HepG2 (cell line): ENCODE results near the gene ZG16. TPM values are rescaled to one million over a fixed set of nuclear protein-coding genes. Genes with fewer than 3 reads are reported as not detected.

ENCODE experiments used
- AGO1 ChIP-seq: fragments of 200-400 bp; formaldehyde crosslinking; IDR thresholded peaks from 2 replicates; pipeline ENCODE4 v1.6.1; 2017; ENCODE audit warnings: mild to moderate bottlenecking, low read depth, low read length, moderate library complexity; ENCODE audit not compliant: poor library complexity, severe bottlenecking
- CCAR2 ChIP-seq: fragments of 200-400 bp; formaldehyde crosslinking; optimal IDR thresholded peaks from 2 replicates; pipeline ENCODE3; 2018; ENCODE audit warnings: low read depth, mild to moderate bottlenecking, low read length, moderate library complexity
- CEBPG ChIP-seq: IDR thresholded peaks from 2 replicates; pipeline ENCODE4 v1.6.1; 2016
- CHD4 ChIP-seq: fragments of 200-600 bp; sonication (generic); IDR thresholded peaks from 2 replicates; pipeline ENCODE4 v1.7.0; 2017; ENCODE audit warnings: mild to moderate bottlenecking, low read length, borderline replicate concordance
- CREBL2 ChIP-seq: sonication (generic); formaldehyde crosslinking; IDR thresholded peaks from 2 replicates; pipeline ENCODE4 v1.8.1; 2023; ENCODE audit warnings: missing genetic modification reagents, mild to moderate bottlenecking, borderline replicate concordance
- EP300 ChIP-seq, 3 experiments: sonication (generic) in 1 of 3; formaldehyde crosslinking in 1 of 3; IDR thresholded peaks; 2 replicates each; pipeline versions ENCODE4 v1.5.1 to v1.6.1; 2011 to 2020; ENCODE audit warnings: low read depth in 2 of 3, low read length in 2 of 3, borderline replicate concordance in 1 of 3, improper control_type of control experiment in 1 of 3, mild to moderate bottlenecking in 1 of 3, missing genetic modification reagents in 1 of 3, moderate library complexity in 1 of 3
- GTF3A ChIP-seq: sonication (generic); formaldehyde crosslinking; conservative IDR thresholded peaks from 2 replicates; pipeline ENCODE4 v1.4.0; 2020; ENCODE audit warnings: mild to moderate bottlenecking, missing genetic modification reagents
- HOXA5 ChIP-seq: sonication (generic); formaldehyde crosslinking; IDR thresholded peaks from 2 replicates; pipeline ENCODE4 v1.4.0; 2020; ENCODE audit warnings: missing genetic modification reagents
- KDM3A ChIP-seq: IDR thresholded peaks from 2 replicates; pipeline ENCODE4 v1.6.1; 2018; ENCODE audit warnings: low read depth, missing compliant biosample characterization
- NCOA2 ChIP-seq: sonication (generic); formaldehyde crosslinking; IDR thresholded peaks from 2 replicates; pipeline ENCODE4 v1.8.0; 2022; ENCODE audit warnings: inconsistent platforms
- NFKB2 ChIP-seq: sonication (generic); formaldehyde crosslinking; IDR thresholded peaks from 2 replicates; pipeline ENCODE4 v1.4.0; 2020; ENCODE audit warnings: missing genetic modification reagents, borderline replicate concordance
- PRDM15 ChIP-seq: sonication (generic); formaldehyde crosslinking; IDR thresholded peaks from 2 replicates; pipeline ENCODE4 v1.4.0; 2020; ENCODE audit warnings: missing genetic modification reagents
- RCOR2 ChIP-seq: IDR thresholded peaks from 2 replicates; pipeline ENCODE4 v1.6.1; 2016; ENCODE audit warnings: missing biosample characterization, missing genetic modification reagents
- RNF2 ChIP-seq: fragments of 450-650 bp; conservative IDR thresholded peaks from 2 replicates; pipeline ENCODE4 v1.6.1; 2016; ENCODE audit warnings: low read depth
- SNAPC5 ChIP-seq: sonication (generic); formaldehyde crosslinking; IDR thresholded peaks from 2 replicates; pipeline ENCODE4 v1.8.1; 2023; ENCODE audit warnings: mild to moderate bottlenecking, missing genetic modification reagents, borderline replicate concordance
- SP140L ChIP-seq: sonication (generic); formaldehyde crosslinking; IDR thresholded peaks from 2 replicates; pipeline ENCODE4 v1.4.0; 2020; ENCODE audit warnings: missing genetic modification reagents, borderline replicate concordance
- SRY ChIP-seq: sonication (generic); formaldehyde crosslinking; IDR thresholded peaks from 2 replicates; pipeline ENCODE4 v1.8.0; 2022; ENCODE audit warnings: mild to moderate bottlenecking, missing genetic modification reagents
- TAF1 ChIP-seq: sonication (generic); formaldehyde crosslinking; IDR thresholded peaks from 2 replicates; pipeline ENCODE4 v1.4.0; 2020; ENCODE audit warnings: missing genetic modification reagents
- ZBTB21 ChIP-seq: sonication (generic); formaldehyde crosslinking; IDR thresholded peaks from 2 replicates; pipeline ENCODE4 v1.4.0; 2020; ENCODE audit warnings: missing genetic modification reagents
- ZKSCAN8 ChIP-seq: IDR thresholded peaks from 2 replicates; pipeline ENCODE4 v1.6.1; 2016; ENCODE audit warnings: borderline replicate concordance, missing genetic modification reagents, missing compliant biosample characterization
- ZNF253 ChIP-seq: sonication (generic); formaldehyde crosslinking; IDR thresholded peaks from 2 replicates; pipeline ENCODE4 v1.8.0; 2022; ENCODE audit warnings: mild to moderate bottlenecking, missing genetic modification reagents, borderline replicate concordance
- ZNF362 ChIP-seq: sonication (generic); formaldehyde crosslinking; IDR thresholded peaks from 2 replicates; pipeline ENCODE4 v1.4.0; 2020; ENCODE audit warnings: missing genetic modification reagents, mild to moderate bottlenecking, borderline replicate concordance
- ZNF652 ChIP-seq: IDR thresholded peaks from 2 replicates; pipeline ENCODE4 v1.6.1; 2016; ENCODE audit warnings: low read depth, borderline replicate concordance
- ZNF713 ChIP-seq: sonication (generic); formaldehyde crosslinking; IDR thresholded peaks from 2 replicates; pipeline ENCODE4 v1.4.0; 2020; ENCODE audit warnings: mild to moderate bottlenecking, missing genetic modification reagents
- ZNF768 ChIP-seq: sonication (generic); formaldehyde crosslinking; IDR thresholded peaks from 2 replicates; pipeline ENCODE4 v1.4.0; 2020; ENCODE audit warnings: missing genetic modification reagents
- ZNF878 ChIP-seq: sonication (generic); formaldehyde crosslinking; IDR thresholded peaks from 2 replicates; pipeline ENCODE4 v1.8.1; 2023; ENCODE audit warnings: mild to moderate bottlenecking, missing genetic modification reagents, moderate library complexity
- polyA plus RNA-seq, 8 experiments: library from polyadenylated mRNA; depleted of rRNA in 3 of 8; stranded (reverse) in 7 of 8; unstranded in 1 of 8; fragments of >200 nt; fragmentation: Illumina TruSeq in 4 of 8; extraction: Trizol in 4 of 8; gene quantifications; 2 replicates each; pipeline versions ENCODE4 v1.2.1 to v1.2.3, GENCODE V29; 2011 to 2016; ENCODE audit warnings: low read depth in 4 of 8, missing spikeins in 1 of 8, mixed read lengths in 1 of 8; ENCODE audit not compliant: insufficient read depth in 1 of 8
- total RNA-seq, 5 experiments: library from RNA; depleted of rRNA; stranded (reverse); fragments of >200 nt; fragmentation: Illumina TruSeq; extraction: Trizol; gene quantifications; 2 replicates each; pipeline ENCODE4 v1.2.3, GENCODE V29; 2016; ENCODE audit warnings: low read depth in 1 of 5

Gene ZG16
- total and polyA plus RNA-seq, 2 of the 13 experiments (the other 11 are each of a cell fraction or from before 2014, with no cell fraction given): 0.04 to 0.07 TPM

- TF ChIP-seq GTF3A: no peak
- peak; percentile 28; the same call in 1 of the 2 replicates for TF ChIP-seq ZNF652 (CRISPR knock-in tag)
- no peak for TF ChIP-seq RNF2
- TF ChIP-seq CHD4: no peak
- TF ChIP-seq ZNF253 (CRISPR knock-in tag): peak; percentile 87; the same call in 1 of the 2 replicates
- TF ChIP-seq CREBL2 (CRISPR knock-in tag): no peak
- TF ChIP-seq NFKB2: peak; percentile 80; the same call in 1 of the 2 replicates
- no peak for TF ChIP-seq EP300 (IDR thresholded peaks at IDR 0.05; ENCODE audit: low read depth in 2 of 2, low read length in 2 of 2)
- no peak for TF ChIP-seq EP300 (CRISPR knock-in tag; IDR thresholded peaks at IDR 0.05; ENCODE audit: borderline replicate concordance)
- TF ChIP-seq ZNF768: peak; percentile 65; the same call in 1 of the 2 replicates
- no peak for TF ChIP-seq ZNF713
- no peak for TF ChIP-seq HOXA5 (CRISPR knock-in tag)
- TF ChIP-seq ZBTB21 (CRISPR knock-in tag): no peak
- TF ChIP-seq SP140L (CRISPR knock-in tag): no peak
- 0 out of 2 replicates have a peak, but pooled peaks have one; percentile 71 for TF ChIP-seq SRY (CRISPR knock-in tag)
- TF ChIP-seq ZKSCAN8 (CRISPR knock-in tag): 0 out of 2 replicates have a peak, but pooled peaks have one; percentile 54
- no peak for TF ChIP-seq CEBPG (CRISPR knock-in tag)
- TF ChIP-seq CCAR2: no peak
- TF ChIP-seq PRDM15 (CRISPR knock-in tag): no peak
- TF ChIP-seq NCOA2: peak; percentile 51; the same call in 1 of the 2 replicates
- TF ChIP-seq RCOR2 (CRISPR knock-in tag): 0 out of 2 replicates have a peak, but pooled peaks have one; percentile 23
- no peak for TF ChIP-seq ZNF878 (CRISPR knock-in tag)
- peak; percentile 54; the same call in 1 of the 2 replicates for TF ChIP-seq TAF1 (CRISPR knock-in tag)
- TF ChIP-seq KDM3A (CRISPR knock-in tag): peak; percentile 56; the same call in 1 of the 2 replicates
- no peak; the same call in 1 of the 2 replicates for TF ChIP-seq SNAPC5 (CRISPR knock-in tag)
- no peak for TF ChIP-seq ZNF362 (CRISPR knock-in tag)
- peak; percentile 99 for TF ChIP-seq AGO1
These were observed 33.3 kb downstream of the ZG16 start (continued) for GRCh38 chr16:29811170-29811895.
